ENCODE results near the gene MFAP4.

The MFAP4 gene

DNA sequence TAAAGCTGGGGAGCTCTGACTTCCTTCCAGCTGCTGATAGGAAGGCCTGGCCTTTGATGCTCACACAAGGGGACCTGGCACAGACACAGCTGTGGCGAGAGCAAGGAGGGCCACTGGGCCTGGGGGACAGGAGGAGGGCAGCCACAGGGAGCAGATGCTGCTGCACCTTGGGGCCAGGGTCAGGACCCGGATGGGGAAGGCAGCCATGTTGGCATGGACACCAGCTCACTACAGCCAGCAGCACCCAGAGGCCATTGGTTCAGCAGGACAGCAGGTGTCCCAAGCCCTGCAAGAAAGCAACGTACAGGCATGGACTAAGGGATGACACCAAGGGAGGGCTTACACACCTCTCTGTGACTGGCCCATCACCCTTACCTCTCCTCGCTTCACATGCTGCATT, 16.0 kb upstream of the MFAP4 start:
- TF ChIP-seq, protein P1, sequence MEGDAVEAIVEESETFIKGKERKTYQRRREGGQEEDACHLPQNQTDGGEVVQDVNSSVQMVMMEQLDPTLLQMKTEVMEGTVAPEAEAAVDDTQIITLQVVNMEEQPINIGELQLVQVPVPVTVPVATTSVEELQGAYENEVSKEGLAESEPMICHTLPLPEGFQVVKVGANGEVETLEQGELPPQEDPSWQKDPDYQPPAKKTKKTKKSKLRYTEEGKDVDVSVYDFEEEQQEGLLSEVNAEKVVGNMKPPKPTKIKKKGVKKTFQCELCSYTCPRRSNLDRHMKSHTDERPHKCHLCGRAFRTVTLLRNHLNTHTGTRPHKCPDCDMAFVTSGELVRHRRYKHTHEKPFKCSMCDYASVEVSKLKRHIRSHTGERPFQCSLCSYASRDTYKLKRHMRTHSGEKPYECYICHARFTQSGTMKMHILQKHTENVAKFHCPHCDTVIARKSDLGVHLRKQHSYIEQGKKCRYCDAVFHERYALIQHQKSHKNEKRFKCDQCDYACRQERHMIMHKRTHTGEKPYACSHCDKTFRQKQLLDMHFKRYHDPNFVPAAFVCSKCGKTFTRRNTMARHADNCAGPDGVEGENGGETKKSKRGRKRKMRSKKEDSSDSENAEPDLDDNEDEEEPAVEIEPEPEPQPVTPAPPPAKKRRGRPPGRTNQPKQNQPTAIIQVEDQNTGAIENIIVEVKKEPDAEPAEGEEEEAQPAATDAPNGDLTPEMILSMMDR (IDR thresholded peaks at IDR 0.05; ENCODE audit: low read depth, low read length, missing control alignments): no peak
- no peak for DNase-seq (ENCODE audit: low read depth)

DNA sequence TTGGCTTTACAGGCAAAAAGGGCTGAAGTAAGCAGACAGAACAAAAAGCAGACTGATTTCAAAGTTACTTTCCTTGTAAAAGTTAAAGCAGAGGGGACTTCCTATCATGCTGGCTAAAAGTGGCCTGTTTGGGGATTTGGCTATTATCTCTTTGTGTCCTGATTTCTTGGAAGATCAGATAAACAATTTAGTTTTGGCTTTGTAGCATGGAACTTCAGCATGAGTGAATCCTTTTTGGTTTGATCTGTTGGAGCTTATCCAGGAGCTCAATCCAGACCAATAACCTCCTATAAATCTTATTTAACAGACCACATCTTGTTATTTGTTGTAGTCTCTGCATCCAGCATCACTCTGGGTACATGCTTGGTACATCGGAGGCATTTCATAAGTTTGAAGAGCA, 15.2 kb upstream of the MFAP4 start:
- no peak for DNase-seq (ENCODE audit: low read depth)
- TF ChIP-seq, protein P1 (IDR thresholded peaks at IDR 0.05; ENCODE audit: low read depth, low read length, missing control alignments): no peak
- no peak overlapping the region for H3K4me3 ChIP-seq (ENCODE audit: low read depth, low read length)

More for the DNA sequence above, 16.0 kb upstream of the MFAP4 start:
- no peak overlapping the region for H3K4me3 ChIP-seq (ENCODE audit: low read depth, low read length)

DNA sequence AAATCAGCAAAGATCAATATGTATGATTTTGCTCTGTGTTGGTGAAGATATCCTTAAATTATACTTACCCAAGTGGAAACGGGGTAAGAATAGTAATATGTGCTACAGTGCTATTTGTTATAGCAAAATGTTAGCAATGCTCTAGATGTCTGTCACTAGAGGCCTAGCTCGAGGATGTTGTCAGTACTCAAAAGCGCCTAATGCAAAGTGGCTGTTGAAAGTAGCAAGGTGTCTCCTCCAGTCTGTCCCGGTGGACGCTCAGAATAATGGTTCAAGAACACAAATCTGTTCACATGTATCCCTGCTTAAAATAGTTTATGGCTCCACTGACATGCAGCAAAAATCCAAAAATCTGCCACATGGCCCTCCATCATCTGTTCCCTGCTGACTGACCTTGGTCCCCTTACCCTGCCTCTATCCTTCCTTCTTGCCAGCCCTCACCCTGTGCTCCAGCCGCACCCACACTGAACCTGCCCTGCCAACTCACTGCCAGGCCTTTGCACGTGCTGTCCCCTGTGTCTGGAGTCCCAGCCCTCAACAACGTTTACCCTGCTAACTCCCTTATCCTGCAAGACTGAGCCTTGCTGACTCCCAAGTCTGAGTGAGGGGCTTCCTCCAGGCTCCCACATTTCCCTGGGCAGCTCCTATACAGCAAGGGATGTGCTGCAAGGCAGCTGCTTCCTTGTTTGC, 14.5 kb upstream of the MFAP4 start:
- DNase-seq (ENCODE audit: low read depth): no peak
- no peak overlapping the region for H3K4me3 ChIP-seq (ENCODE audit: low read depth, low read length)
- TF ChIP-seq, protein P1 (IDR thresholded peaks at IDR 0.05; ENCODE audit: low read depth, low read length, missing control alignments): no peak

DNA sequence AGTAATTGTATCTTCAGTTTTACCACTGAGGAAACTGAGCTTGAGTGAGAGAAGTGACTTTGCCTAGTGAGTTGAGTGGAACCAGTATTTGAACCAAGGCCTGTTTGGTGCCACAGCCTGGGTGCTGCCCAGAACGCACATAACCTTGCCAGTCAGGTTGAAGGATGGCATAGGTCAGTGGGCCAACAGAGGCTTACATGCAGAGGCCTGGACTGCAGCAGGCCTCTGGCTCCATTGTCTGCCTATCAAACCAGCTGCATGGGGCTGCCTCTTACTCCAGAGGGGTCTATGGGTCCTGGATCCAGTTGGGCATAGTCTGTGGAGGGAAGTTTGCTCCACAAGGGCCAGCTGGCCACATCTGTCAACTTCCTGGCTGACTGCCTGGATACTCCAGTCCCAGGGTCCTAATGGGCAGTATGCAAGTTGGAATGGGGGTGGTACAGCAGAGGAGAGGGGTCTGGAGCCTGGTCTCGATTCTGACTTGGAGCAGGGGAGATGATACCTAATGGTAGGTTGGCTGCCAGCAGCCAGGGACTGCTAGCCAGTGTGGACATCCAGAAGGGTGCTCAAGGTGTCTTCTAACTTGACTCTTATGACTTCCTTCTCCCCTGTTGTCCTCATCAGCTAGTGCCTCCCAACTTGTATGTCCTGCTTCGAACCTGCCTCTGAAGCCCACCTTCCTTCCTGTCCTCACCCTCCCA, 12.9 kb upstream of the MFAP4 start:
- H3K4me3 ChIP-seq (ENCODE audit: low read depth, low read length): no peak overlapping the region
- TF ChIP-seq, protein P1 (IDR thresholded peaks at IDR 0.05; ENCODE audit: low read depth, low read length, missing control alignments): no peak
- no peak for DNase-seq (ENCODE audit: low read depth)

DNA sequence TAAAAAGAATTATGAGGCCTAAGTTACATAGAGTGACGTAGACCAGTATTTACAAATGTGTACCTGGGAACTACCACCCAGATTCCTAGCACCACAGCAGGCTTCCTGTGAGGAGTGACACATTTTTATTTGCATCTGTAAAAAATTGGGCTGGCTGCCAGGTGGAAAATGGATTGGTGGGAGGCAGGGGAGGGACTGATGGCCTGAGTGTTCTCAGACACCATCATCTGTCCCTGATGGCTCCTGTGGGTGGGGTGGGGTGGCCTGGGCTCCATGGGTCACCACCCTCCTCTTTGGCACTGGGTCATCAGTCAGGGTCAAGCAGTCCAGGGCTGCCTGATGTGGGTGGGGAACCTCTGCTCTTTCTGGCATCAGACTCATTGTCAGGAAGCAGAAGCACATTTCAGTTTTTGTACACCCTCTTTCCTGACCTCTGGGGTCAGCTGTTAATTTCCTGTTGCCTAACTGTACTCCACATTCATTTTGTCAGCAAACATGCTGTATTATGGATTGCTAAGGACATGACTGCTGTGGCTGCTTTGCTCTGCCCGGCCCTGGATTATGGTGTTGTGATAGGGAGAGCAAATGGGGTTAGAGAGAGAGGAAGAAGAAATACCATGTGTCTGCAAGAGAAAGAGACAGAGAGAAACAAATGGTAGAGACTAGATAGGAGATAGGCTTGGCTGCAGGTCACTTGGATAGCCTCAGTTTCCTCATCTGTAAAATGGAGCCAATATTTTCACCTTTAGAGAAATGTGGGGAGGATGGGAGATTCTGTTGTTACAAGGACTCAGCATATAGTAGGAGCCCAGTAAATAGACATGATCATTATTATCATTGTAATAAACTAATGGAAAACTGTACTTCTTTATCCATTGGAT, 11.6 kb upstream of the MFAP4 start:
- TF ChIP-seq, protein P1 (IDR thresholded peaks at IDR 0.05; ENCODE audit: low read depth, low read length, missing control alignments): no peak
- no peak for DNase-seq (ENCODE audit: low read depth)
- no peak overlapping the region for H3K4me3 ChIP-seq (ENCODE audit: low read depth, low read length)

DNA sequence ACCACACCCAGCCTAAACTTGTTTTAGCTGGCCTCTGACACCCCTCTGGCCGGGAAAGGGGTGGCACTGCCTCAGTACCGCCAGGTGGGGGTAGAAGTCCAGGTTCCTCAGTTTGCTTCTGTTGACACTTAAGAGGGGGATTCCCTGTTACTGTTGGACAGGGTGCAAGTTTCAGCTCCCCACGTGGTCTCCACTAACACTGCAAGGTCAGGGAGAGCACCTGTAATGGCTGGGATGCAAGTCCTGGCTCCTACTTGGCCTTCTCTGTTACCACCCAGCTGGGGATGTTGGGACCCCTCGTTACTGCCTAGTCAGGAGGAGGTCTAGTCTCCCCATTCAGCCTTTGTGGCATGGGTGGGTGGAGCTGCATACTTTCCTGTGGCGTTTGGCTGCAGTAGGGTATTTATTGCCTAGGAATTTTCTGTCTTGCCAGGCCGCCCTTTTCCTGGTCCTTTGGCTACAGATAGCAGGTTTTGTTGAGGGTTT, 10.6 kb upstream of the MFAP4 start:
- no peak overlapping the region for H3K4me3 ChIP-seq (ENCODE audit: low read depth, low read length)
- DNase-seq (ENCODE audit: low read depth): no peak
- TF ChIP-seq, protein P1 (IDR thresholded peaks at IDR 0.05; ENCODE audit: low read depth, low read length, missing control alignments): peak; percentile 46
